Right renal pelvis (tissue), 4 donors: ENCODE measurements around the gene MFAP1. TPM values are rescaled to one million over a fixed set of nuclear protein-coding genes. Genes with fewer than 3 reads are reported as not detected.
A peak's percentile ranks its signal among the peaks of the same experiment; 100 is the strongest.
"Not testable (repeated sequence)": the region's sequence is repeated elsewhere in the genome, so short reads cannot be mapped to it uniquely, and the experiment has no call there.

Experiments
- DNase-seq, 4 donors: peaks; one replicate each; pipeline ENCODE4 v3.0.0-alpha.2; 2013; ENCODE audit warnings: low read depth in 4 of 4, low spot score in 3 of 4, missing footprints in 1 of 4
- polyA plus RNA-seq, 4 donors: library from polyadenylated mRNA; unstranded; fragments of 120-200 nt; gene quantifications; one replicate each; pipeline ENCODE4 v1.2.1, GENCODE V29; 2013; ENCODE audit not compliant: insufficient read length in 4 of 4

Gene MFAP1
- polyA plus RNA-seq, 4 donors = 63.6 to 69.5 (median 67.2) TPM

- no peak for DNase-seq
Observed at GRCh38 chr15:43826029-43826507, 1.6 kb upstream of the MFAP1 start.

DNA sequence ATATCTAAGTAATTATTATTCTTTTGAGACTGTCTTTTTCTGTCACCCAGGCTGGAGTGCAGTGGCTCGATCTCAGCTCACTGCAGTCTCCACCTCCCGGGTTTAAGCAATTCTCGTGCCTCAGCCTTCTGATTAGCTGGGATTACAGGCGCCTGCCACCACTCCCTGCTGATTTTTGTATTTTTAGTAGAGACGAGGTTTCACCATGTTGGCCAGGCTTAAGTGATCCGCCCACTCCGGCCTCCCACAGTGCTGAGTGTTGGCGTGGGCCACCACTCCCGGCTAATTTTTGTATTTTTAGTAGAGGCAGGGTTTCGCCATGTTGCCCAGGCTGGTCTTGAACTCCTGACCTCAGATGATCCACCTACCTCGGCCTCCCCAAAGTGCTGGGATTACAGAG, 815 bp upstream of the MFAP1 start:
- DNase-seq = not testable (repeated sequence)

- no peak for DNase-seq
Observed at GRCh38 chr15:43821505-43821904, 3.0 kb downstream of the MFAP1 start.

GRCh38 chr15:43815064-43815463, 9.4 kb downstream of the MFAP1 start:
- not testable (repeated sequence) for DNase-seq

GRCh38 chr15:43808960-43809678, 15.4 kb downstream of the MFAP1 start:
- no peak for DNase-seq

- no peak for DNase-seq
Observed at GRCh38 chr15:43808435-43808950, 16.0 kb downstream of the MFAP1 start.

DNA sequence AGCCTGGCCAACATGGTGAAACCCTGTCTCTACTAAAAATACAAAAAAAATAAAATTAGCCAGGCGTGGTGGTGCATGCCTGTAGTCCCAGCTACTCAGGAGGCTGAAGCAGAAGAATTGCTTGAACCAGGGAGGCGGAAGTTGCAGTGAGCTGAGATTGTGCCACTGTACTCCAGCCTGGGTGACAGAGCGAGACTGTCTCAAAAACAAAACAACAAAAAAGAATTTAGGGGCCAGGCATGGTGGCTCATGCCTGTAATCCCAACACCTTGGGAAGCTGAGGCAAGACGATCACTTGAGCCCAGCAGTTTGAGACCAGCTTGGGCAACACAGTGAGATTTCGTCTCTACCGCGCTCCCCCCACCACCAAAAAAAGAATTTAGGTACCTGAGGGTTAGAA, 21.8 kb downstream of the MFAP1 start:
- DNase-seq = not testable (repeated sequence)

DNA sequence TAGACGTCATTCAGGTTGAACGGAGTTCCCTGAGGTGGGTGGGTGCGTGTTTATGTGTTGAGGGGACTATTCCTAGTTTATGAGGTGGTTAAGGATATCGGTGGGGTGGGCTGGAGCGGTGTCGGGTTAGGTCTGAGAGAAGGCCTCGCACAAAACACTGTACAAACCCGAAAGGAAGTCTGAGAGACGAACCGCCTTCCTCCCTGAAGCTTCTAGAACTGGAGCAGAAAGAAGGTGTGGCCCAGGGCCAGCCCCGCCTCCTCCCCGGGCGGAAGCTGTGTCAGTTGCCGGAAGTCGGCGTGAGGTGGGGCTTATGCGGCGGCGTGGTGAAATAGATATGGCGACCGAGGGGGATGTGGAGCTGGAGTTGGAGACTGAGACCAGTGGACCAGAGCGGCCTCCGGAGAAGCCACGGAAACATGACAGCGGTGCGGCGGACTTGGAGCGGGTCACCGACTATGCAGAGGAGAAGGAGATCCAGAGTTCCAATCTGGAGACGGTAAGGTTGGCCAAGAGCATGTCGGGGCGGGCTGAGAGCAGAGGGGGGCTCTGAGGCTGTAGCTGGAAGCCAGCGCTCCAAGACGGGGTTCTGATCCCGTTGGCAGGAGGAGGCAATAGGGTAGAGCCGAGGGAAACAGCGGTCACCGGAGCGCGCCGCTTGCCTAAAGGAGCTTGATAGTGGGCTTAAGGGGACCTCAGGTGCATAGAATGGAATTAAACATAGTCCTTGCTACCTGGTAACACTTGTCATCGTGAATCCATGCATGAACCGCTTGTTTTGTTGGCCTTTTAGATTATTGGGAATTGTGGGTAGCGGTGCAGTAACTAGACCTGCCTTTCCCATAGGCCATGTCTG, 24.0 kb downstream of the MFAP1 start, which contains the start of gene HYPK:
Gene HYPK (plus strand): TSS at position 314 of the 856 bp plus-strand sequence. CDS start 24 bp downstream, at position 338.
- peak in 3 of 4 donors; percentile 82 to 84 (median 83) for DNase-seq

- no peak for DNase-seq
Observed at GRCh38 chr15:43799945-43800285, 24.6 kb downstream of the MFAP1 start, which contains the start of gene SERINC4. Gene SERINC4 (minus strand): TSS chr15:43800220. CDS start chr15:43799986, 234 bp downstream.

- no peak for DNase-seq
Observed at GRCh38 chr15:43799209-43799944, 25.1 kb downstream of the MFAP1 start.

- no peak for DNase-seq
Observed at GRCh38 chr15:43796566-43796965, 27.9 kb downstream of the MFAP1 start.

DNA sequence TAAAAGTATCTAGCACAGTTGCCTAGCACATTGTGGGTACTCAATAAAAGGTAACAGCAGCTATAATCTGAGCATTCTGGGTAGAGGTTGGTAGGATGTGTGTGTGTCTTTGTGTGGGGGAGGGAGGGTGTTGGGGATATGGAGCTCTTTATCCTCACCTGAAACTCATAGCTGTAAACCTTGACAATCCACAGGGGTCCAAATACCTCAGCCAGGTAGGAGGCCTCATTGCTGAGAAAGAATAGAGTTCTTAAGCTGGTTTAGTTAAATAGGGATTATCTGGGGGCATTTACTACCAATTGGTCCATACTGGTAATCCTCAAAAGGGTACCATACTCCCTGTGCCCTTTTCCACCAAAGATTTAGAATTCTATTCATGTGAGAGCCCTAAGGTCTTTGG, 28.5 kb downstream of the MFAP1 start:
- no peak for DNase-seq

DNA sequence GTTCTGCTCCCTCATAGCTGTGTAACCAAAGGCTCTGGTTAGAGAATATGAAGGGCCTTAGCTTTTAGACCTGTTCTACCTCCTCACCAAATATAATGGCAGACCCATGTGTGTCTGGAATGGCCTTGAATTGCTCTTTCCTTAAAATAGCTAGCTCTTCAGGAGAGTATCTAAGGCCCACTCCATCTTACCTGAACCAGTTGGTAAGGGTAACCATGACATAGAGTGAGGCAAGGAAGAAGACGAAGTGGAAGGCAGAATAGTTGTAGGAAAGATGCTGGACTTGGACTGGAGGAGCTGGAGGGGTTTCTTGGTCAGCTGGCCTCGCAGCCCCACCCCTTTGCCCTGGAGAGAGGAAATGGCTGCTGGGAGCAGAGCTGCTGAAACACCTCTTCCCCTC, 29.3 kb downstream of the MFAP1 start:
- DNase-seq = no peak

DNA sequence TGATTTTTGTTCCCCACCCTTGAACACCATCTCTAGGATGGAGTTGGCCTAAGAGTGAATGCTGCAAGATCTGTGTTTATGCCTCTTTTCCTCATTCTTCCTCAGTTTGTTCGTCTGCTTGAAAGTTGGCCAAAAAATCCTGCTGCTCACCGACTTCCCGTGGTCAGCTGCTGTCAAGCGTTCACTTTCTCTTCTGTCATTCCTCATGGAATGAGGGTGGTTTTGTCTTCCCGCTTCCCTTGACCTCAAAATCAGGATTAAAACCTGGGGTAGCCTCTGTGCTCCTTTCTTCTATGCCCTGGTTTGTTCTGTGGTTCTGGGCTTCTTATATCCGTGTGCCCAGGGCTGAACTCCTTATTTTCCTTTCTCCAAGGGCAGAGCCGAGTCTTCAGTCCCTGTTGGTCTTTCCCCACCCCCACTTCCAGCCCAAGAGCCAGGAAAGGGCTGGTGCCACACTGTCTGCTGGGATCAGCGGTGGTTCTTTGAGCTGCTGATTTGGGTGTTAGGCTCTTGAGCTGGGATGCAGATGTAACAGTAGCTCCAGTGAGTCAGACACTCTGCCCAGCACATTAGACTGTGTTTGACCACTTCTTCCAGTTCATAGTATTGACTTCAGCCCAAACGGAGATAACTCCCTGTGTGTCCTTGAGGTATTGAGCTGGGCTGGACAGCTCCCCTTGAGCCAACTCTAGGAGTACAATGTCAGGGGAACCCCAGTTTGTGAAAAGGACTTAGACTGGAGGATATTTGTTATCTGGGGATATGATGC, 30.0 kb downstream of the MFAP1 start:
- no peak for DNase-seq

DNA sequence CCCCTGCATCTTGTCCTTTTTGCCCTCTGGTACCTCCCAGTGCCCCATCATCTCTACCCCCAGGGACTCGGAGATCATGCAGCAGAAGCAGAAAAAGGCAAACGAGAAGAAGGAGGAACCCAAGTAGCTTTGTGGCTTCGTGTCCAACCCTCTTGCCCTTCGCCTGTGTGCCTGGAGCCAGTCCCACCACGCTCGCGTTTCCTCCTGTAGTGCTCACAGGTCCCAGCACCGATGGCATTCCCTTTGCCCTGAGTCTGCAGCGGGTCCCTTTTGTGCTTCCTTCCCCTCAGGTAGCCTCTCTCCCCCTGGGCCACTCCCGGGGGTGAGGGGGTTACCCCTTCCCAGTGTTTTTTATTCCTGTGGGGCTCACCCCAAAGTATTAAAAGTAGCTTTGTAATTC, 30.8 kb downstream of the MFAP1 start:
- DNase-seq = no peak

DNA sequence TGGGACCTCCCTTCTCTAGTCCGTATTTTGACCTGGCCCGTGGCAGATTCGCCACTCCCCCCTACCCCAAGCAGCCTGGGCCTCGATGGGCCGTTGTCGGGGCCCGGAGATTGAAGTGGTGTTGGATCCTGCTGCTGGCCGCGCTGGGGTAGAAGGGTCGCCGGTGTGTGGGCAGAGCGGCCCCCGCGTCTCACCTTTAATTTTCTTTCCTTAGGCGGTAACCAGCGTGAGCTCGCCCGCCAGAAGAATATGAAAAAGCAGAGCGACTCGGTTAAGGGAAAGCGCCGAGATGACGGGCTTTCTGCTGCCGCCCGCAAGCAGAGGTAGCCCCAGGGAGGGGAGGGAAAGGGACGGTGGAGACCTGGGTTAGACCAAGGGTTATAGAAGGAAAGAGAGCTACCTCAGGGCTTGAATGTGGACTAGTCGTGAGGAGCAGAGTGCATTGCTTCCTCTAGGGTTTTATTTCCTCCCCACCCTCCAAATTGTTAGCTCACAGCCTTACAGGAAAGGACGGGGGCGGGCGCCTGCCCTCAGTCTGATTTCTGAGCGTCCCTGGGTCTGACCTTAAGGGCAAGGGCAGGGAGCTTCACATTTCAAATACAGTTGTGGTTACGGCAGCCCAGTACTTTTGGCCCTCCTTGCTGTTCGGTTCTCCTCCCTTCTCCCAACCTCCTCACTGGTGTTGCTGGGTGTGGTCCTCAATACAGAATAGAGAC, 31.6 kb downstream of the MFAP1 start:
- no peak for DNase-seq

DNA sequence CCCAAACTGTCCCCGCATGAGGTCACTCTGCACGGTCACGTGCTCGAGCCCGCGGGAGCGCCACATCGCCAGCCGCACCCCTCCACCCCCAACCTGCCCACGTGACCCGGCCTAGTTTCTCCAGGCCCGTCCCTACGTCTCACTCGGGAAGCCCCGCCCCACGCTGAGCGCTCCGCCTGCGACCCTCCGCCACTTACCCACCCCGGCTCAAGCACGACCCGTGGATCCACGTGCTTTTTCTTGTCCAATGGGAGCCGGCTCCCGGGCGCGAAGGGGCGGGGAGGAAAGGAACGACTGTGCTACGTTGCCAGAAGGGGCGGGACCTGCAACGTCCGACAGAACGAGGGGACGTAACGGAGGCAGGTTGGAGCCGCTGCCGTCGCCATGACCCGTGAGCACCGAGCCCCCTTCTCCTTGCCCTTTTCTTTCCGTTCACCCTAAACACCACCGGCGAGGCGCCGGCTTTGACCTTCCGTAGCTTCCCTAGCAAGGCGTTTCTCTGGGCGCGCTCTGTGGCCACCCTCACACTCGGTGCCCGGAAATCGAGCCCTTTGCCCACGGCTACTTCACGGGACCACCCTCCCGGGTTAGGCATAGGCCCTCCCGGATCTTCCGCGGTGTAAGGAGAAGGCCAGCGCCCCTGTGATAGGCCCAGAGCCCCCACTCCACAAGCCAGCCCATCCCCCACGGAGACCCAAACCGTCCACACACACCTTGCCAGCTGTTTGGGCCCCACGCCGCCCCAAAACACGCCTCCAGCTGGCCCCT, 32.3 kb downstream of the MFAP1 start, which contains the start of gene SERF2:
Gene SERF2 (plus strand): TSS at position 328 of the 768 bp plus-strand sequence. CDS start 57 bp downstream, at position 385.
- DNase-seq = peak; percentile 97 to 99 (median 98)

DNA sequence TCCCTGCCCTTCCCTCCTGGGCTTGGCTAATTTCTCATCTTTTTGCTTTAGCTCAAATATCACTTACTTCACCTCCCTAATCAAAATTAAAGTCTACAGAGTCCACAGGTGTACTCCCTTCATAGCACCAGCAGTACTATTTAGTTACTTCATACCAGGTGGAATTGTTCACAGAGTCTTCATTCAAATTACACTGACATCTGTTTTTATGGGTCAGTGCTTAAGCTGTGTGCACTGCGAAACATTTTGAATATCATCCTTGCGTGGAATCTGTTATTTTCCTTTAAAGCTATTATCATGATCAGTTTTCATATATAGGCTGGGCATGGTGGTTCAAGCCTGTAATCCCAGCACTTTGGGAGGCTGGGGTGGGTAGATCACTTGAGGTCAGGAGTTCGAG, 35.1 kb downstream of the MFAP1 start:
- no peak for DNase-seq
